IMR-90 (cell line): ENCODE results near the gene SLC38A9. TPM values are rescaled to one million over a fixed set of nuclear protein-coding genes. Genes with fewer than 3 reads are reported as not detected.

Source experiments
- ATAC-seq: fragments of 200-7000 bp; cut with Tn5 transposase; 2 replicates; pipeline ENCODE4 v1.9.1; 2020; ENCODE audit warnings: low read depth, mild to moderate bottlenecking, moderate library complexity
- BruUV-seq: library from RNA; stranded (reverse); fragments of 400-500 nt; replicated peaks from 2 replicates; lab custom pipeline; 2021; lab: Mats Ljungman, UMichigan
- CTCF ChIA-PET: fragments of 300-600 bp; formaldehyde crosslinking; extraction: SDS; loops from one replicate; lab custom pipeline; 2021; ENCODE audit warnings: antibody characterized with exemption; lab: Yijun Ruan, JAX
- POLR2A ChIA-PET: fragments of 300-600 bp; sonication (Branson Sonifier 250); formaldehyde crosslinking; loops from one replicate; lab custom pipeline; 2022; ENCODE audit warnings: antibody characterized with exemption; ENCODE audit not compliant: unreplicated experiment; lab: Charles Lee
- DNase-seq: peaks from one replicate; pipeline ENCODE4 v3.0.0; 2013
- H2AFZ ChIP-seq: replicated peaks from 2 replicates; pipeline ENCODE3; 2013; ENCODE audit warnings: low read length, mild to moderate bottlenecking; ENCODE audit not compliant: poor library complexity
- H2AK5ac ChIP-seq: 2 replicates; pipeline ENCODE4 v1.6.1; 2013; ENCODE audit warnings: low read depth, low read length, inconsistent platforms
- H2AK9ac ChIP-seq: replicated peaks from 2 replicates; pipeline ENCODE3; 2013; ENCODE audit warnings: mild to moderate bottlenecking, low read depth, low read length, moderate library complexity; ENCODE audit not compliant: poor library complexity
- H2BK120ac ChIP-seq: 2 replicates; pipeline ENCODE4 v1.6.1; 2013; ENCODE audit warnings: low read depth, low read length, inconsistent platforms
- H2BK15ac ChIP-seq: 3 replicates; pipeline ENCODE4 v1.6.1; 2013; ENCODE audit warnings: low read depth, low read length, inconsistent platforms
- H2BK20ac ChIP-seq: 2 replicates; pipeline ENCODE4 v1.6.1; 2013; ENCODE audit warnings: low read depth, mild to moderate bottlenecking, inconsistent platforms, low read length, moderate library complexity
- H2BK5ac ChIP-seq: 2 replicates; pipeline ENCODE4 v1.6.1; 2013; ENCODE audit warnings: mild to moderate bottlenecking, low read depth, low read length, inconsistent platforms; ENCODE audit not compliant: poor library complexity, severe bottlenecking
- H3K14ac ChIP-seq: replicated peaks from 2 replicates; pipeline ENCODE4 v1.6.1; 2013; ENCODE audit warnings: low read depth, low read length, inconsistent platforms
- H3K18ac ChIP-seq: 2 replicates; pipeline ENCODE4 v1.6.1; 2013; ENCODE audit warnings: low read depth, low read length, control low read depth
- H3K23ac ChIP-seq: 2 replicates; pipeline ENCODE4 v1.6.1; 2013; ENCODE audit warnings: low read depth, low read length, inconsistent platforms
- H3K27ac ChIP-seq: 2 replicates; pipeline ENCODE4 v1.5.1; 2013; ENCODE audit warnings: mild to moderate bottlenecking, control low read depth, low read length; ENCODE audit not compliant: insufficient read depth
- H3K27me3 ChIP-seq: 2 replicates; pipeline ENCODE4 v1.6.1; 2013; ENCODE audit warnings: low read length; ENCODE audit not compliant: control insufficient read depth, insufficient read depth
- H3K36me3 ChIP-seq: 2 replicates; pipeline ENCODE4 v1.6.1; 2013; ENCODE audit warnings: low read length, mixed read lengths; ENCODE audit not compliant: control insufficient read depth, insufficient read depth
- H3K4ac ChIP-seq: 2 replicates; pipeline ENCODE4 v1.6.1; 2013; ENCODE audit warnings: low read depth, low read length, inconsistent platforms
- H3K4me1 ChIP-seq: 2 replicates; pipeline ENCODE4 v1.6.1; 2013; ENCODE audit warnings: low read length, mixed read lengths; ENCODE audit not compliant: control insufficient read depth, insufficient read depth
- H3K4me2 ChIP-seq: 2 replicates; pipeline ENCODE4 v1.6.1; 2013; ENCODE audit warnings: low read depth, mild to moderate bottlenecking, control low read depth, low read length, moderate library complexity
- H3K4me3 ChIP-seq: 2 replicates; pipeline ENCODE4 v1.5.1; 2013; ENCODE audit warnings: low read depth, mild to moderate bottlenecking, control low read depth, low read length, moderate library complexity; ENCODE audit not compliant: insufficient read depth
- H3K56ac ChIP-seq: 2 replicates; pipeline ENCODE4 v1.6.1; 2013; ENCODE audit warnings: low read length, inconsistent platforms; ENCODE audit not compliant: insufficient read depth; ENCODE audit errors: extremely low read depth
- H3K79me1 ChIP-seq, 2 experiments: 2 replicates each; pipeline ENCODE4 v1.6.1; 2013; ENCODE audit warnings: low read length in 2 of 2, inconsistent platforms in 1 of 2, low read depth in 1 of 2
- H3K9ac ChIP-seq: 2 replicates; pipeline ENCODE4 v1.6.1; 2013; ENCODE audit warnings: low read depth, low read length, control low read depth
- H3K9me1 ChIP-seq: 2 replicates; pipeline ENCODE4 v1.6.1; 2013; ENCODE audit warnings: low read length, inconsistent platforms; ENCODE audit not compliant: insufficient read depth
- H3K9me3 ChIP-seq: 2 replicates; pipeline ENCODE4 v1.6.1; 2013; ENCODE audit warnings: low read length; ENCODE audit not compliant: control insufficient read depth, insufficient read depth
- H4K20me1 ChIP-seq: 2 replicates; pipeline ENCODE4 v1.6.1; 2013; ENCODE audit warnings: low read length, inconsistent platforms; ENCODE audit not compliant: insufficient read depth
- H4K5ac ChIP-seq: 2 replicates; pipeline ENCODE4 v1.6.1; 2013; ENCODE audit warnings: mild to moderate bottlenecking, low read depth, low read length, control low read depth
- H4K8ac ChIP-seq, 2 experiments: 2 replicates each; pipeline ENCODE4 v1.6.1; 2013; ENCODE audit warnings: low read depth in 2 of 2, low read length in 2 of 2, control low read depth in 1 of 2, inconsistent platforms in 1 of 2
- H4K91ac ChIP-seq: 2 replicates; pipeline ENCODE4 v1.6.1; 2013; ENCODE audit warnings: low read depth, low read length, inconsistent platforms; ENCODE audit not compliant: insufficient read depth
- BHLHE40 ChIP-seq: fragments of 150-350 bp; IDR thresholded peaks from 2 replicates; pipeline ENCODE4 v1.6.1; 2016; ENCODE audit warnings: mild to moderate bottlenecking, low read depth, low read length
- CEBPB ChIP-seq: IDR thresholded peaks from 2 replicates; pipeline ENCODE4 v1.6.1; 2012; ENCODE audit warnings: low read depth, low read length, improper control_type of control experiment
- CHD1 ChIP-seq: IDR thresholded peaks from 2 replicates; pipeline ENCODE4 v1.6.1; 2012; ENCODE audit warnings: low read depth, low read length, improper control_type of control experiment
- CTCF ChIP-seq: conservative IDR thresholded peaks from 2 replicates; pipeline ENCODE4 v1.5.1; 2012; ENCODE audit warnings: mild to moderate bottlenecking, low read depth, low read length, improper control_type of control experiment
- MAFK ChIP-seq: IDR thresholded peaks from 2 replicates; pipeline ENCODE4 v1.6.1; 2012; ENCODE audit warnings: low read depth, low read length, improper control_type of control experiment
- MAZ ChIP-seq: IDR thresholded peaks from 2 replicates; pipeline ENCODE4 v1.6.1; 2012; ENCODE audit warnings: low read depth, mild to moderate bottlenecking, low read length, improper control_type of control experiment, moderate library complexity, borderline replicate concordance
- RAD21 ChIP-seq: IDR thresholded peaks from 2 replicates; pipeline ENCODE4 v1.6.1; 2012; ENCODE audit warnings: low read length, improper control_type of control experiment
- RFX5 ChIP-seq: IDR thresholded peaks from 2 replicates; pipeline ENCODE4 v1.8.0; 2012; ENCODE audit warnings: low read depth, mild to moderate bottlenecking, low read length, moderate library complexity
- SMC3 ChIP-seq: fragments of 150-350 bp; IDR thresholded peaks from 2 replicates; pipeline ENCODE4 v1.6.1; 2016; ENCODE audit warnings: low read depth, mild to moderate bottlenecking, antibody characterized with exemption, low read length, moderate library complexity
- WGBS, 2 experiments: methylation state at CpG; one replicate each; pipeline versions ENCODE4 v1.1.5 to v1.1.7; 2013; ENCODE audit warnings: missing lambda C conversion rate in 2 of 2; ENCODE audit not compliant: insufficient read length in 1 of 2; ENCODE audit errors: extremely low coverage in 2 of 2; 5-methylcytosine and 5-hydroxymethylcytosine counted together
- dilution Hi-C: fragments of 300-500 bp; cut with HindIII; formaldehyde crosslinking; loops from one replicate; pipeline ENCODE4 v1.14.3; 2018; ENCODE audit warnings: low sequenced_read_pairs; ENCODE audit not compliant: unreplicated experiment
- in situ Hi-C: fragments of 300-500 bp; cut with MboI; formaldehyde crosslinking; loops from 3 replicates; pipeline ENCODE4 v1.14.3; 2019; ENCODE audit warnings: low sequenced_read_pairs, inconsistent platforms, mixed read lengths
- intact Hi-C: fragments of 100-400 bp; cut with micrococcal nuclease; formaldehyde crosslinking; loops from 2 replicates; pipeline ENCODE4 v1.10.0; 2022
- polyA plus RNA-seq, 3 experiments: library from polyadenylated mRNA; depleted of rRNA; stranded (reverse); fragments of >200 nt; gene quantifications; 2 replicates each; pipeline ENCODE4 v1.2.3, GENCODE V29; 2012; ENCODE audit warnings: low replicate concordance in 1 of 3
- total RNA-seq: library from RNA; depleted of rRNA; stranded (reverse); fragments of >200 nt; gene quantifications from 2 replicates; pipeline ENCODE4 v1.2.3, GENCODE V29; 2012

SLC38A9 gene
- total and polyA plus RNA-seq, 2 of the 4 experiments (the other 2 are of a cell fraction), result 10.5 to 24.2 TPM

DNA sequence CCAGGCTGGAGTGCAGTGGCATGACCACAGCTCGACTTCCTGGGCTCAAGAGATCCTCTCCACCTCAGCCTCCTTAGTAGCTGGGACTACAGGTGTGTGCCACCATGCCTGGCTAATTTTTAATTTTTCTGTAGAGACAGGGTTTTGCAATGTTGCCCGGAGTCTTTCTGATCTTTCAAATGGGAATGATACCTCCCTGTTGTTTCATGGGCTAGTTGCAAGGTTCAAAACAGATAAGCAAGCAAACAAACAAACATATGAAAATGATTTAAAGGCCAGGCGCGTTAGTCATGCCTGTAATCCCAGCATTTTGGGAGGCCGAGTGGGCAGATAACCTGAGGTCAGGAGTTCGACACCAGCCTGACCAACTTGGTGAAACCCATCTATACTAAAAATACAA, 132.1 kb downstream of the SLC38A9 start:
- no peak overlapping the region for H2AFZ ChIP-seq
- H2AK9ac ChIP-seq, result no peak overlapping the region
- H3K36me3 ChIP-seq, result no peaks in the 10 kb centered on the region
- BruUV-seq, result no TSS peak
- no peak overlapping the region for H2BK15ac ChIP-seq
- H3K4me1 ChIP-seq, result peaks cover 10% of the 10 kb centered on the region; the same call in 1 of the 2 replicates
- in situ Hi-C loops, result no loop called here
- no peaks in the 10 kb centered on the region for H3K9me3 ChIP-seq
- no peak for DNase-seq
- H4K8ac ChIP-seq, result no peak overlapping the region
- H4K5ac ChIP-seq, result no peak overlapping the region
- dilution Hi-C loops, result no loop called here
- ATAC-seq, result no peak
- H3K4me3 ChIP-seq, result no peak overlapping the region
- no CpG with 5 or more reads among the region's 6 CpGs for WGBS, 2 experiments
- CTCF ChIA-PET, result interaction anchor here (0.7 kb wide), 1 partner anchor 185 kb away, joined by 3 read pairs; no protein-coding TSS in a partner anchor
- H4K20me1 ChIP-seq, result no peaks in the 10 kb centered on the region
- no peak overlapping the region for H3K56ac ChIP-seq
- H4K91ac ChIP-seq, result no peak overlapping the region
- H2BK5ac ChIP-seq, result no peak overlapping the region
- H3K4ac ChIP-seq, result no peak overlapping the region
- H2AK5ac ChIP-seq, result no peak overlapping the region
- no peak overlapping the region for H3K18ac ChIP-seq
- H3K27ac ChIP-seq, result no peak overlapping the region
- POLR2A ChIA-PET, result no interaction called here
- H3K14ac ChIP-seq, result no peak overlapping the region
- no peak overlapping the region for H3K9ac ChIP-seq
- TF ChIP-seq RFX5, result no peak
- no peak for TF ChIP-seq SMC3
- TF ChIP-seq CHD1, result no peak
- no peak for TF ChIP-seq CEBPB
- no peak for TF ChIP-seq BHLHE40
- TF ChIP-seq RAD21, result no peak
- TF ChIP-seq MAZ, result no peak
- no peak for TF ChIP-seq MAFK
- TF ChIP-seq CTCF, result no peak
- H3K9me1 ChIP-seq, result 0 out of 2 replicates have a peak, but pooled peaks cover under 1% of the 10 kb centered on the region
- H3K27me3 ChIP-seq, result no peaks in the 10 kb centered on the region; the same call in 1 of the 2 replicates
- H3K23ac ChIP-seq, result no peak overlapping the region; the same call in 1 of the 2 replicates
- H3K4me2 ChIP-seq, result no peak overlapping the region
- no peak overlapping the region for H2BK120ac ChIP-seq
- no peaks in the 10 kb centered on the region for H3K79me1 ChIP-seq
- intact Hi-C loops, result no loop called here
- H2BK20ac ChIP-seq, result no peak overlapping the region
